CD1c-positive myeloid dendritic cell (primary cell): Measurements from ENCODE around the gene PTH1R.

Experiments
- DNase-seq: peaks from one replicate; pipeline ENCODE4 v3.0.0-alpha.2; 2016; ENCODE audit errors: extremely low spot score

PTH1R gene

DNA sequence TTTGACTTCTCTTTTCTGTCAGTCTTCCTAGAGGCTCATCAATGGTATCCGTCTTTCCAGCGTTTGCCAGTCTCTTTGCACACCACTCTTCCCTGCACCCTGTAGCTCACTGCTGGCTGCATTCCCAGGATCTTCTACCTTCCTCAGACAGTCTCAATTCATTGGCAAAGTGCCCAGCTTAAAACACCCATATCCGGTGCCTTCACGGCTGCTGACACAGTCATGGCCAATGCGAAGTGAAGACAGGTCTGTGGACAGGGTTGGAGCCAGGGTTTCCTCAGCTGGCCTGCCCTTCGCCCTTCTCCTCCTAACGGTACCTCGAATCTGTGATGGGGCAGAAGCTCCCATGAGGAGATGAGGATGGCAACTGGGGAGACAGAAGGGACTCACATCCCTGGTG lies 36.1 kb downstream of the PTH1R start:
- DNase-seq, result no peak

DNA sequence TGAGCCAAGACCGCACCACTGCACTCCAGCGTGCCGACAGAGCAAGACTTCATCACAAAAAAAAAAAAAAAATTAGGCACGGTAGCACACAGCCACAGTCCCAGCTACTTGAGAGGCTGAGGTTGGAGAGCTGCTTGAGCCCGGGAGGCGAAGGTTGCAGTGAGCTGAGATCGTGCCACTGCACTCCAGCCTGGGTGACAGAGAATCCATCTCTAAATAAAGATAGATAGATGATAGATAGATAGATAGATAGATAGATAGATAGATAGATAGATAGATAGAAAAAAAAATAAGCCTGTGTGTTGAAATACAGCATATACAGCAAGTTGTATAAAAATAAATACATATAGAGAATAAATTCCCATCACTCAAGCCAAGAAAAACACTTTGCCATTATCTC lies 37.3 kb downstream of the PTH1R start:
- DNase-seq, result no peak

DNA sequence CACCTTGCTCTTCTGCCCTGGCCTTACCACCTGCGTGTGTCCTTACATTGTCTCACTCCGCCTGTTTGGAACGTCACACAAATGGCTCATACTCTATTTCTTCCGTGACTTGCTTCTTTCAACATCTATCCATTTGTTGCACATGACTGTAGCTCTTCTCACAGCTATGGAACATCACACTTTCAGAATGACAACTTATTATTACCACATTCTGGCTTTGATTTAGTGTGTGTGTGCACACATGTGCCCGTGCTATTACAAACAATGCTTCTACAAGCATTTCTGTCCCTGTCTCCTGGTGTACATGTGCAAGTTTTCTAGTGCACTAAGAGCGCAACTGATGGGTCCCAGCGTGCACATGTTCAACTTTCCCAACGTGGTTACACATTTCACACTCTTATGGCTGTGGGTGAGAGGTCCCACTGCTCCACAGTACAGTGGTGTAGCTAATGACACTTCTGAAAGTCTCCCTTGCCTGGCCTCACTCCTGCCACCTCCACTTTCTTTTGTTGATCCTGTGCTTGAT lies 37.8 kb downstream of the PTH1R start:
- no peak for DNase-seq

DNA sequence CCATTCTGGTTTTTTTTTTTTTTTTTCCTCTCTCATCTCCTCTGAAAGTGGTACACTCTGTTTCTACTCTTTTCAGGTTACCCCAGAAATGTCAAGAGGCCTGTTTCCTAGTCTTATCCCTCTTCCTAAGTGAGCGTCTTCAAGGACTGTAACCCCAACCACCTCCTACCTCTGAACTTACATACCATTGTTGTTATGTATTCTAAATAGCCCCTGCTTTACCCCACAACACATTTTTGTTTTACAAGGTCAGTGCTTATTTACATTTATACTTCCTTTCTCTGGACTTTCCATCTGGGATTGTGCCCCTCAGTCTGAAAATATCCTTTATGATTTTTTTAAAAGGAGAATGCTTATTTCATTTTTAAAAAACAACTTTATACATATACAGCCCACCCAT lies 38.8 kb downstream of the PTH1R start:
- DNase-seq, result no peak

DNA sequence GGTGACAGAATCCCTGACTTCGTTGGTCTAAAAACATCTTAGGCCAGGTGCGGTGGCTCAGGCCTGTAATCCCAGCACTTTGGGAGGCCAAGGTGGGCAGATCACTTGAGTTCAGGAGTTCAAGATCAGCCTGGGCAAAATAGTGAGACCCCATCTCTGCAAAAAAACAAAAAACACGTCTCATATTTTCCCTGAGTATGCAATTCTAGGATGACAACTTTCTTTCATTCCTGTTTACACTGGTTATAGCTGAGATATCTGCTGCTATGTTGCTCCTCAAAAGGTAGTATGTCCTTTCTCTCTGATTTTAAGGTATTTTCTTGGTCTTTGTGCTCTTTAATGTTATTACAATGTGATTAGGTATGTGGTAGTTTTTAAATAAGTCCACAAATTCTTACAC lies 39.3 kb downstream of the PTH1R start:
- DNase-seq, result no peak

DNA sequence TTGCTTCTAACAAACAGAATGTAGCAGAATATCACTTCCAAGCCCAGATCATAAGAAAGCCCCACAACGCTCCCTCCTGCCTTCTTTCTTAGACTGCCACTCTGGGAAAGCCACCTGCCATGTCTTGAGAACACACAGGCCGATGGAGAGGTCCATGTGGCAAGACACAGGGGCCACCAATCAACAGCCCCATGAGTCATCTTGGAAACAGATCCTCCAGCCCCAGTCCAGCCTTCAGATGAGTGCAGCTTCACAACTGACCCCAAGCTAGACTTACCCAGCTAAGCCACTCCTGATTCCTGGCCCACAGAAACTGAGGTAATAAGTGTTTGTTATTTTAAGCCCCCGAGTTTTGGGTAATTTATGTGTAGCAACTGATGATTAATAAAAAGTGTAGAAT lies 39.7 kb downstream of the PTH1R start:
- DNase-seq, result no peak

DNA sequence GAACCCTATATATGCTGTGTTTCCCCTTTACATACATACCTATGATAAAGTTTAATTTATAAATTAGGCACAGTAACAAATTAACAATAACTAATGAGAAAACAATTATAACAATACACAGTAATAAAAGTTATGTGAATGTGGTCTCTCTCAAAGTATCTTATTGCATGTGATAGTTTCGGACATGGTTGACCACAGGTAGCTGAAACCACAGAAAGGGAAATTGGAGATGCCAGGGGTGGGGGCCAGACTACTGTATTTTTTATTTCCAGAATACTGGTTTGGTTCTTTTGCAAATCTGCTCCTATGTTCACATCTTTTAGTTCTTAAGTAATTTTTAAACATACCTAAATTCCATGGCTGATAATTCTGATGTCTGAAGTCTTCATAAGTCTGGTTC lies 40.7 kb downstream of the PTH1R start:
- no peak for DNase-seq

DNA sequence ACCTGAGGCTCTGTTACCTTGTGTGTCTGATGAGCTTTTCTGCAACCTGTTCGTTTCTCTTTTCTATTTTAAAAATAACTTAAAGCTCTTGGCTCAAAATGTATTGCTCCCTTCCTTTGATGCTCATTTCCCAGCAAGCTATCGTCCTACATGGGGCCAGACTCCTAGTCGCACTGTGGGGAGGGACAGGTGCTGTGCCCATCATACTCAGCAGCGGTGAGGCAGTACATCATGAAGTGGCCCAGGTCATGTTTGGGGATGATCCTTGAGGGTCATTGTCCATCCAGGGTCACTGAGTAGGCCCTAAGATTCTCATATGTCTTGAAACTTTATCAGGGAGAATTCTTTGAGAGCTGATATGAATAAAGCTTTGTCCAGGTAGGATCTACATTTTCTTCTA lies 41.1 kb downstream of the PTH1R start:
- no peak for DNase-seq

DNA sequence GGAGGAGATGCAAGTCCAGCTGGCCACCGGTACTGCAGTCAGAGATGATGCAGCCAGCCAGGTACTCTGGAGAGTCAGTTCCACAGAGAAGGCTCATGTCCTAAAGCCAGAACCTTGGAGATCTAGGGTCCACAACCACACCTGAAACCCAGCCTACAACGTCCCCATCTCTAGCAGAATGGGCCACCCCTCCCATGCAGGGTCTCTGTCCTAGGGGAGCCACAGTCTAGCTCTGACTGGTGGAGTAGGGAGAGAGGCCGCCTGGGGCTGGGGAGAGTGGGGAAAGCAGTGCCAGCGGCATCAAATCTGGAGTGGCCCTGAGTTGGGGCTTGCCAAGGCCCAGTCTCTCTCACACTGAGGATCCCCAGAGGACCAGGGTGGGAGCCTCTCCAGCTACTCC lies 43.5 kb downstream of the PTH1R start:
- no peak for DNase-seq

DNA sequence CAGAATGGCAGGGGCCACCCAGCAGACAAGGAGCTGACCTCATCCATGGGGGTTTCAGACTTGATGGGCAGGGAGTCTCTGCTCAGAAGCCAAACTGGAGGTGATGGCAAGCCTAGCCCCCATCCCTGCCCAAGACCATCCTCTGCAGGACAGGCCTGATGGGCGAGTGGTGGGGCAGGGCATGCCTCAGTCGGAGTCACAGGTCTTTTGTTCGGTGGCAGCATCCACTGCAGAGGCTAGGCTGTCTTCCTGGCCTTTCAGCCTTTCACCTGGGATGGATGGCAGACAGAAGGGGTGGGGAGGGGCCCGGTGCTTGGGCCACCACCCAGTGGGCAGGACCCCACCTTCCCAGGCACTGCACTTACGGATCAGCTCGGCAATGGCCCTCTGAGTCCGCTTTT lies 44.4 kb downstream of the PTH1R start:
- no peak for DNase-seq

DNA sequence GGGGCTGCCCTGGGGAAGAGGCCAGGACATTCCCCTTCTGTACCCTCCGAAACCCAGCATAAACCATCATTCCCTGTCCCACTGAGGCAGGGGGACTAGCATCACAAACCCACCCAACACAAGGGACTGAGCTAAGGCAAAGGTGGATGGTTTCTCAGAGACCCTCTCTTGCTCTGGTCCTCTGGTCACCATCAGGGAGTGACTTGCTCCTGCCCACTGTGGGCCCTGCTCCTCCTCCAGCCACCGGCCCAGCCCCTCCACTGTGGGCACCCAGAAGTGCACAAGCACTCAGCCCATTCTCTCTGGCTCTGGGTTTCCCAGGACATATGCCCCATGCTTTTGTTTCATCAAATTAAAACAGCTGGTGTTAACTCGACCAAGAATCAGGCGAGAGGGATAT lies 44.9 kb downstream of the PTH1R start:
- no peak for DNase-seq

DNA sequence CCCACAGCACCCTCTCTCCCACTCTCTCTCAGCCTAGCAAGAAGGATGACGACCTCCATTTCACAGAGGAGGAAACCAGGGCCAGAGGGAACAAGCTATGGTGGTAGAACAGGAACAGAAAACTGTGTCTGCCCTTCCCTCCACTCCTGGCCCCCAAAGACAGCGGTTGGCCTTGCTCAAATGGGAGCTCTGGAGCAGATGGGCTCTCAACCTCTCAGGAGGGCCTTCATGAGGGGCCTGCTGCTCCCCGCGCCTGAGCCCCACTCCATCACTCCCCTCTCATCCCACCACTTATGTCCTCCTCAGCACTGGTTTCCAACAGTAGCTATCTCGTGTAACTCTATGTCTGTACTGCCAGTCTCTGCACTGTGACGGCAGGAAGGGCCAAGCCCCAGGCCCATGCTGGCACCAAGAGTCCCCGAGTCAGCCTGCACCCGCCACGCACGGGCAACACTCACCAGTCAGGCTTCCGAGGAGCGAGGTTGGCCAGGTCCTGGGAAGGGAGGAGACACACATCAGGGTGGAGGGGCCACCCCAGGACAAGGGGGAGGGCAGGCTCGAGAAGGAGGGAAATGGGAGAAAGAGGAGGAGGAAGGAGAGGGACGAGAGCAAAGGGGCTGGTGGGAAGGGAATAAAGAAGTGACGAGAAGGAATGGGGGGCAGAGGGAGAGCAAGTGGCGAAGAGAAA lies 45.5 kb downstream of the PTH1R start:
- DNase-seq, result no peak

DNA sequence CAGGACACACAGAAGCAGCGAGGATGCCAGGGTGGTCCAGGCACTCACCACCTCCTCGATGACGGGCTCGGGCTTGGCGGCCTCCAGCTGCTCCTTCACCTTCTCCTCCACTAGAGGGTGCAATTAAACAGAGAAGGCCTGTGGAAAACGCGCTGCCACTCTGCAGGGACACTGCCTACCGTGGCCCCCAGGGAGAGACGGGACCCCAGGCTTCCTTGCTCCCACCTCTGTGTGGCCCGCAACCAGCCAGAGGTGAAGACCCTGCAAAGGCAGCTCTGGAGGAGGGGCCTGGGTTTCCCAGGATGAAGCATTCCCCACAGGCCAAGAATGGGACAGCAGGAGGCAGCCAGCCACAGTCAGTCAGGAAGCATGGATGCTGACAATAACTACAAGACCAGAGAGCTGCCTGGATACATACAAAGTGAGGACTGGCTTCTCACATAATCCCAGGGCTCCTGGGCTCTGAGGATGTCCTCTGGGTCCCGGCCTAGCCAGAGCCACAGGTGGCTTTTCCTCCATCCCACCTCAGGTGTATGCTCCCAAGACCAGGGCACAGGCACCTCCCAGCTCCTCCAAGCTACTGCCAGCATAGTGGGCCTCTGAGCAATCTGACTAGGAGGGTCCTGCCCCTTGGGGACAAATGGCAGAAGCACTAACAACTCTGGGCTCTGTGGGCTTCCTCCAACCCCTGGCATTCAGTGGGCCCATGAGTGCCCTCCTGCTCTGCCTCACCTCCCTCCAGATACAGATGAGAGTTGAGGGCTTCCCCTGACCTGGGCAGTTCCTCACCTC lies 46.2 kb downstream of the PTH1R start:
- peak; percentile 58 for DNase-seq

DNA sequence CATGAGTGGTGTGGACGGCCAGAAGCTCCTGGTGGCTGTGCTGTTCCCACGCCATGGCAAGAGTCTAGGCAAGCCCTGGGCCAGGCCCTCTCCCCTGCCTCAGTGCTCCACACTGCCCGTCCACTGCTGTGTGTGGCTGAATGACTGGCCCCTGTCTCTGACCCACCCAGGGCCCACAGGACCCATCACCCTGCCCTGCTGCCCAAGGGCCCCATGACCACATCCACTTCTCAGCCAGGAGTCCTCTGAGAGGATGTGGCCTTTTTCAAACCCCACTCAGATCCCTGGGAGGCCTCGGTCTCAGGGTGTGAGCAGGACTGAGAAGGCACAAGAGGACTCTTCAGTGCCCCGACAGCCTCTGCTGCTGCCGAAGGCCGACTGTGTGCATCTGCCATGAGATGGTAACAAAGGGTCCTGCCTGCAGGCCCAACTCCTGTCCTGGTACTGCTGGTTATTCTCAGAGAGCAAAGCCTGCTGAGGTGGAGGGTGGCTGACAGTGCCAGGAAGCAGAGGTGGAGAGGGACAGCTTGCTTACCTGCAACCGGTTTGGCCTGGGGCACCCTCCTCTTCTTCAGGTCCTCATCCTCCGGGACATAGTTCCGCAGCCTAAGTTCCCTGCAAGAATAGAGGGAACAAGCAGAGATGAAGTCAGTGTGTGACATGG lies 47.5 kb downstream of the PTH1R start:
- no peak for DNase-seq

DNA sequence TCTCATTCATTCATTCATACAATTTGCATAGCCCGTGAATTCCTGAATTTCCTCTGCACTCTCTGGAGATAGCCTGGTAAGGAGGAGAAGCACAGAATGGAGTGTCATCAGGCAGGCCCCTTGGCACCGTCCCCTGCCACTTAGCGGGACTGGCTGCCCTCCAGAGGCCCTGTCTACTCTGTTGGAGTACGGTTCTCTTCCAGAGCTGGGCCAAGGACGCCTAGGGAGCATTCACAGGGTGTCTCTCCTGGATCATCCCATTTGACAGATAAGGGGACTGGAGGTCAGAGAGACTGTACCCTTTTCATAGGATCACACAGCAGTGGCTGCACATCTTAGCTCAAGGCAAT lies 48.0 kb downstream of the PTH1R start:
- no peak for DNase-seq

DNA sequence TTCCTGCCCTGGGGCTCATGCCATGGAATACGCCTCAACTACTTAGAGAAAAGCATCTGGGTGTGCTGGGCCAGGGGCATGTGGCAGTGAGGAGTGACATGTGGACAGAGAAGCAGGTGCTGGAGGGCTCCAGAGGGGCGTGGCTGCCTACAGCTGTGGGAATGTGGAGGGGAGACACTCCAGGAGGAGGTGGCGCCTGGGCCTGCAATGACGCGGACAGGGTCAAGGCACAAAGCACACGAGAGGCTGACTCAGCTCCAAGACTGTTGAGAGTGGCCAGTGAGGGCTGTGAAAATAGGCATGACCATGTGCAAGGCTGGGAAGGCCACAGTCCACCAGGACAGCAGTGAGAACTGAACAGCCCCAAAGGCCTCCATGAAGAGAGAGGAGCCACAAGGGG lies 48.5 kb downstream of the PTH1R start:
- no peak for DNase-seq

DNA sequence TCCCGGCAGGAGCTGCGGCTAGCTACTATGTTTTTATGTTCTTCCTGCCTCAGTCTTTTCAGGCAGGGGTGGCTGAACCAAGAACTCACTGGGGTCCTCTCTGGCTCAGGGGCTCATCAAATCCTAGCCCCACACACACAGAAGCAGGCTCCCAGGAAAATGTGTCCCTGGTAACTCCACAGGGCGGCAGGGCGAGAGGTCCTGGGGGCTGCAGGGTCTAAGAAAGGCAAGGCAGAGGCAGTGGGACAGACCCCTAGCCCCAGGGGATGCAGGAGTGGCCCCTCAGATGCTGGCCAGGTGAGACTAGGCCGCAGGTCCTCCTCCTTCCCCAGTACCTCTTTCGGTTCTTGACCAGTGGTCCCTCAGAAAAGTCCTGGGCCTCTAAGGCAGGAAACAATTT lies 48.9 kb downstream of the PTH1R start:
- DNase-seq, result no peak

DNA sequence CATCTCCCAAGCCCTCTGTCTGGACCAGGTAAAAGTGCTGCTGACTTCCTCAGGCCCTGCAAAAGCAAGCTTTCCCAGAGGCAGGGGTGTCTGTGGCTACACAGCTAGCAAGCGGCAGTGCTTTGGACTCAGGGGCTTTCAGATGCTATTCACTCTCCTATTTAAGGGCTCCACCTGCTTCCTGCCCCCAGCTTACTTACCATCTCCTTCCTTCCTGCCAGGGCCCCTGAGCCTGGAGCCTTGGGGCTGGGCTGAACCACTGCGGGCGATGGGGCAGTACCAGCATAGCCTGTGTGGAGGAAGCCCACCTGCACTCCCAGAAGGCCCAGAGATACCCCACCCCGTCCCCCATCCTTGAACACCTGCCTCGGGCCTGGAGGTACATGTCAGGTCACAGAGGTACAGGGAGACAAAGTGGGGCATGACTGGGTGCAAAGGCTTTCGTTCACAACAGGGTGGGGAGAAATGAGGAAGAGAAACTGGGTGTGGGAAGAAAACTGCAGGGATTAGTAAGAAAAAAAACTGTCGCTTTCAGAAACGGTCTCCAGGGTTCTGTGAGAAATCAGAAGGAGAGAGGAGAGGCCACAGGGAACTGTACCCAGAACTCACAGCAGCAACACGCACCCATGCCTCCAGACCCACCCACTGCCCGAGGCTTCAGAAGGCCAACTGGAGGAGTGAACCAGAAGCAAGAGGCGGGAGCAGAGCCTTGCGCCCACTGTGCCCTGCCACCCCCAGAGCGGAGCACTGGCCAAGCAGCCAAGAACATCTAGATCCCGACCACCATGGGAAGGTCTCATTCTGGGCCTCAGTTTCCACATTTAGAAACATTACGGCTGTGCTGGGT lies 49.6 kb downstream of the PTH1R start:
- DNase-seq, result peak; percentile 93

DNA sequence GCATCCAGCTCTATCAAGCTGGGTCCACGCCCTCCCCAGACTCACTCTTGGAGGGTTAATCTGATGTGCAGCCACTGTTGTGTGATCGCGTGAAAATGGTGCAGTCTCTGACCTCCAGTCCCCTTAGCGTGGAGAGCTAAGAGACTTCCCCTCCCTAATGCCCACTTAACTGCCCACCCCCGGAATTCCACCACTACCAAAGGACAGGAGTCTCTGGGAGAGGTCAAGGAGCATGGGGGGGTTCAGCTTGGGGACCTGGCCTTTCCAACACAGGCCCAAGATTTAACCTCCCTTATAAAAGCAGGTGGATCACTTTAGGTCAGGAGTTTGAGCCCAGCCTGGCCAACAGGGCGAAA lies 50.2 kb downstream of the PTH1R start:
- DNase-seq, result no peak

DNA sequence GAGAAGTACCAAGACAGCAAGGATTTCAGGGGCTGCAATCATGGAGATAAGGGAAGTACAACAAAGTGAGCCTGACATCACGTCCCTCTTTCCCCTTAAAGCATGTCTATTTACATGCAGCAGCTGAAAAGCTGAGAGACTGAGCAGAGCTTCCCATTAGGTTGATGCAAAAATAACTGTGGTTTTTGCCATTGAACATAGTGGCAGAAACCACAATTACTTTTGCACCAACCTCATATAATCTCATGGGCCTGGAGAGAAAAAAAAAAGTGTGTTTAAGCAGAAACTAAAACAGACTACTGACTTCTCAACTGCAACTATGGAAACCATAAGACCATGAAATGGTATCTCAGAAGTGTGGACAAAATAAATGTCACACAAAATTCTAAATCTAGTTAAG lies 50.8 kb downstream of the PTH1R start:
- DNase-seq, result peak; percentile 85

DNA sequence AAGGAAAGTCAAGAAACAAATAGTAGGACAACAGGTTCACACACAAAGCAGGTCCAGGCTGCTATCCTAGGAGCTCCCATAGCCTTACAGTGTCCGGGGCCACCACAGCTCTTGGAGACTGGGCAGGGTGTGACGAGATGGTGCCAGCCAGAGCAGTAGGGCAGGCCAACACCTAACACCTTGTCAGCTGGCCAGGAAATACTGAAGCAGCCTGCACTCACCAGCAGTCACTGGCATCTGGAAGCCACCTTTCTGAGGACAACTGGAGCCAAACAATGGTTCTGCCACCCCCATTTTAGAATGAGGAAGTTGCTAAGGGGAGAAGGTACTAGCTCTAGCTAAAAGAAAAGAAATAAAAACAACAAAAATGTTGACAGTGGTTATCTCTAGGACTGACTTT lies 51.8 kb downstream of the PTH1R start:
- no peak for DNase-seq
